ENCODE results near the gene CACHD1.

DNA sequence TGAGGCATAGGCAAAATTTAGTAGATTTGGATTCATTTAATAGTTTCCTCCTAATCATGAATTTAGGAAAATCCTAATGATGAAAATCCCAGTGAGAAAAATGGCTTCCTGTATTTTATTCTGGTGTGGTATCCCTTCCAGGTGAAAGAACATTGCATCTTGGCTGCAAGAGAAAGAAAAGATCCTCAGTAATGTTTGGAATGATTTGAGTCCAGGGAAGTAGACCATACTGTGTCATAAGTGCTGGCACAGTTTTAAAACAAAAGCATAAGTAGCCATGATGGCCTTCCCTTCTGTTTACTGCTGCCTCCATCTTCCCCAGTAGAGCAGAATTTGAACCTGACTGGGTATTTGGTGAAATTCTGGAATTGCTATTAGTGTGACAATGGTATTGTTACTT lies 52.8 kb downstream of the CACHD1 start:
- no peak for TF ChIP-seq CTCF (conservative IDR thresholded peaks at IDR 0.05; ENCODE audit: low read length)
- TF ChIP-seq EZH2phosphoT487 (IDR thresholded peaks at IDR 0.05; ENCODE audit: borderline replicate concordance, low read depth, low read length), result no peak
